DOHH2 (cell line): ENCODE results near the gene BAIAP2.

ENCODE experiments used
- H3F3A ChIP-seq: fragments of 200-600 bp; sonication (generic), shearing (Covaris generic); 2 replicates; pipeline ENCODE4 v1.6.0; 2016; ENCODE audit warnings: antibody characterized with exemption, mild to moderate bottlenecking; ENCODE audit not compliant: control insufficient read depth, insufficient read depth
- H3K27ac ChIP-seq: fragments of 200-600 bp; sonication (generic); 2 replicates; pipeline ENCODE4 v1.5.1; 2014; ENCODE audit warnings: low read depth, mild to moderate bottlenecking, low read length, moderate library complexity
- H3K27me3 ChIP-seq: fragments of 200-600 bp; sonication (generic); 2 replicates; pipeline ENCODE4 v1.6.1; 2014; ENCODE audit warnings: mild to moderate bottlenecking, low read length, mixed read lengths; ENCODE audit not compliant: control insufficient read depth
- H3K36me3 ChIP-seq: fragments of 200-600 bp; sonication (generic); 2 replicates; pipeline ENCODE4 v1.6.1; 2014; ENCODE audit warnings: mild to moderate bottlenecking, low read length, moderate library complexity, mixed read lengths; ENCODE audit not compliant: control insufficient read depth
- H3K4me1 ChIP-seq: fragments of 200-600 bp; sonication (generic); 2 replicates; pipeline ENCODE4 v1.6.1; 2014; ENCODE audit warnings: mild to moderate bottlenecking, low read length, mixed read lengths; ENCODE audit not compliant: control insufficient read depth
- H3K4me2 ChIP-seq: fragments of 200-600 bp; sonication (generic); 2 replicates; pipeline ENCODE4 v1.6.0; 2014; ENCODE audit warnings: mild to moderate bottlenecking, low read length, moderate library complexity
- H3K4me3 ChIP-seq: fragments of 200-600 bp; sonication (generic); 2 replicates; pipeline ENCODE4 v1.5.1; 2014; ENCODE audit warnings: mild to moderate bottlenecking, low read length, mixed read lengths
- H3K79me2 ChIP-seq: fragments of 200-600 bp; sonication (generic); 2 replicates; pipeline ENCODE4 v1.6.1; 2014; ENCODE audit warnings: mild to moderate bottlenecking, low read length, mixed read lengths; ENCODE audit not compliant: control insufficient read depth
- H3K9me2 ChIP-seq: fragments of 200-600 bp; sonication (generic); replicated peaks from 2 replicates; pipeline ENCODE4 v1.6.1; 2014; ENCODE audit warnings: mild to moderate bottlenecking, low read length, mixed read lengths; ENCODE audit not compliant: control insufficient read depth
- H3K9me3 ChIP-seq: fragments of 200-600 bp; sonication (generic); 2 replicates; pipeline ENCODE4 v1.6.1; 2014; ENCODE audit warnings: antibody characterized with exemption, low read length, mixed read lengths; ENCODE audit not compliant: control insufficient read depth, insufficient read depth
- H4K20me1 ChIP-seq: fragments of 200-600 bp; sonication (generic); 2 replicates; pipeline ENCODE4 v1.6.0; 2014; ENCODE audit warnings: low read depth, mild to moderate bottlenecking, antibody characterized with exemption, low read length, moderate library complexity; ENCODE audit not compliant: control insufficient read depth, insufficient read depth
- EZH2phosphoT487 ChIP-seq: fragments of 200-600 bp; sonication (generic); IDR thresholded peaks from 2 replicates; pipeline ENCODE4 v1.6.1; 2017; ENCODE audit warnings: borderline replicate concordance, mild to moderate bottlenecking, antibody characterized with exemption, low read length, moderate library complexity, mixed read lengths
- TF ChIP-seq, protein P1 (sequence below): fragments of 200-600 bp; sonication (generic); IDR thresholded peaks from one replicate; pipeline ENCODE4 v1.5.1; 2014; ENCODE audit warnings: antibody characterized with exemption, mild to moderate bottlenecking, low read depth, low read length; ENCODE audit not compliant: poor library complexity, severe bottlenecking

The BAIAP2 gene

DNA sequence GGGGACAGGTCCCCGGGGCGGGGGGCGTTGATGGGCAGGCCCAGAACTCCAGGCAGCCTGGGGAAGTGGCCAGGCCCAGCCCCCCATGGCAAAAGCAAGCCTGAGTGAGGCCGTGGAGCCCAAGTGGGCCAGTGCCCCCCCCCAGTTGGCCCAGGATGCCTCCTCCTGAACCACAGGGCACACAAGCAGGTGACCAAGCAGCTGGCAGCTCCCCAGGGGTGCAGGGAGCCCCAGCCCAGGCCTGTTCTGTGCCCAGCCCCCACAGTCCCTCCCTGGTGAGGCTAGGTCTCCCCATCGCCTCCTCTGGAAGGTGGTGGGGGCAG is 92.1 kb downstream of the BAIAP2 start:
- H3K27me3 ChIP-seq: no peaks in the 10 kb centered on the region
- H3K4me3 ChIP-seq: no peak overlapping the region
- H3K9me3 ChIP-seq: no peaks in the 10 kb centered on the region
- no peaks in the 10 kb centered on the region for H3K9me2 ChIP-seq
- H3F3A ChIP-seq: no peaks in the 10 kb centered on the region
- no peak overlapping the region for H3K27ac ChIP-seq
- H3K36me3 ChIP-seq: no peaks in the 10 kb centered on the region
- no peaks in the 10 kb centered on the region for H4K20me1 ChIP-seq
- no peak overlapping the region for H3K4me2 ChIP-seq
- no peaks in the 10 kb centered on the region for H3K4me1 ChIP-seq
- TF ChIP-seq EZH2phosphoT487: no peak
- TF ChIP-seq, protein P1, sequence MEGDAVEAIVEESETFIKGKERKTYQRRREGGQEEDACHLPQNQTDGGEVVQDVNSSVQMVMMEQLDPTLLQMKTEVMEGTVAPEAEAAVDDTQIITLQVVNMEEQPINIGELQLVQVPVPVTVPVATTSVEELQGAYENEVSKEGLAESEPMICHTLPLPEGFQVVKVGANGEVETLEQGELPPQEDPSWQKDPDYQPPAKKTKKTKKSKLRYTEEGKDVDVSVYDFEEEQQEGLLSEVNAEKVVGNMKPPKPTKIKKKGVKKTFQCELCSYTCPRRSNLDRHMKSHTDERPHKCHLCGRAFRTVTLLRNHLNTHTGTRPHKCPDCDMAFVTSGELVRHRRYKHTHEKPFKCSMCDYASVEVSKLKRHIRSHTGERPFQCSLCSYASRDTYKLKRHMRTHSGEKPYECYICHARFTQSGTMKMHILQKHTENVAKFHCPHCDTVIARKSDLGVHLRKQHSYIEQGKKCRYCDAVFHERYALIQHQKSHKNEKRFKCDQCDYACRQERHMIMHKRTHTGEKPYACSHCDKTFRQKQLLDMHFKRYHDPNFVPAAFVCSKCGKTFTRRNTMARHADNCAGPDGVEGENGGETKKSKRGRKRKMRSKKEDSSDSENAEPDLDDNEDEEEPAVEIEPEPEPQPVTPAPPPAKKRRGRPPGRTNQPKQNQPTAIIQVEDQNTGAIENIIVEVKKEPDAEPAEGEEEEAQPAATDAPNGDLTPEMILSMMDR: no peak
- no peaks in the 10 kb centered on the region for H3K79me2 ChIP-seq

GRCh38 chr17:81127526-81128177 is 92.7 kb downstream of the BAIAP2 start:
- Histone ChIP-seq H3K79me2 (no peaks in the 10 kb centered on the region), H4K20me1 (no peaks in the 10 kb centered on the region), H3K27ac (no peak overlapping the region), H3K27me3 (no peaks in the 10 kb centered on the region), H3K4me1 (no peaks in the 10 kb centered on the region), H3K4me2 (no peak overlapping the region), H3K36me3 (no peaks in the 10 kb centered on the region), H3K9me2 (no peaks in the 10 kb centered on the region), H3K4me3 (no peak overlapping the region), H3F3A (no peaks in the 10 kb centered on the region), H3K9me3 (no peaks in the 10 kb centered on the region)
- TF ChIP-seq EZH2phosphoT487: no peak
- TF ChIP-seq, protein P1: no peak

DNA sequence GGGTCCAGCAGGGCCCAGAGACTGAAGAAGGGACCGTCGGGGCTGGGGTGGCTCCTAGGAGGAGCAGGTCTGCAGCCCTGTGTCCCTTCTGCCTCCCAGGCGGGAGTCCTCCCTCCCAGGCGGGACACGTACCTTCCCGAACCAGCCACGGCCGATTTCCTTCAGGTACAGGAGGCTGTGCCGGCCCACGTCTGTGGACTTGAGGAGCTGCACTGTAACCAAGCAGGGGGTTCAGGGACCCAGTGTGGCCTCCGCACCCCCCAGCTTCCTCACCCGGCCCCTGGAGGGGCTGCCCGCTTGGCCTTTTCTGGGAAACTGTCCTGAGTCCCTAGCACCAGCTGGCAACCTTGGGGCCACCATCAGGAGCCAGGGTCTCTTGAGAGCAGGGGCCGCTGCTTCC is 93.4 kb downstream of the BAIAP2 start:
- no peaks in the 10 kb centered on the region for H3F3A ChIP-seq
- no peak overlapping the region for H3K4me2 ChIP-seq
- no peaks in the 10 kb centered on the region for H3K36me3 ChIP-seq
- H3K27me3 ChIP-seq: no peaks in the 10 kb centered on the region
- no peaks in the 10 kb centered on the region for H3K79me2 ChIP-seq
- no peaks in the 10 kb centered on the region for H3K4me1 ChIP-seq
- no peak overlapping the region for H3K27ac ChIP-seq
- no peaks in the 10 kb centered on the region for H4K20me1 ChIP-seq
- no peaks in the 10 kb centered on the region for H3K9me2 ChIP-seq
- H3K9me3 ChIP-seq: no peaks in the 10 kb centered on the region
- no peak overlapping the region for H3K4me3 ChIP-seq
- TF ChIP-seq, protein P1: no peak
- no peak for TF ChIP-seq EZH2phosphoT487

DNA sequence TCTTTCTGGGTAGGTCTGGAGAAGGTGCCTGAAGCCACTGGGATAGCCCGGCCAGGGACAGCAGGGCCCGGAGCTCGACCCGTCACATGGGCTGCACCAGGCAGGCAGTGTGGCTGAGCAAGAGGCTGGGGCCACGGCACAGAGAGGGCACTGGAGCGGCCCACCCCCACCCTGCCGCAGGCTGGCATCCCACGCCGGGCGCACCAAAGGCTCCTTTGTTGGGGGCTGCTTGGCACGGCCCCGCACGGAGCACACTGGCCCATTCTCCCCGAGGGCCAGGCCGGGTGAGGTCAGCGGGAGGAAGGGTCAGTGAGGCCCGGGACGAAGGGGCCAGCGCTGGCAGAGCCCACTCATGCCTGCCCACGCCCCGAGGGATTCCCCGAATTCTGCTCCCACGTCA is 93.8 kb downstream of the BAIAP2 start:
- H3K4me3 ChIP-seq: no peak overlapping the region
- H3K9me3 ChIP-seq: no peaks in the 10 kb centered on the region
- no peak overlapping the region for H3K4me2 ChIP-seq
- H3K27ac ChIP-seq: no peak overlapping the region
- no peaks in the 10 kb centered on the region for H3K36me3 ChIP-seq
- H3K9me2 ChIP-seq: no peaks in the 10 kb centered on the region
- no peaks in the 10 kb centered on the region for H4K20me1 ChIP-seq
- H3K27me3 ChIP-seq: no peaks in the 10 kb centered on the region
- H3F3A ChIP-seq: no peaks in the 10 kb centered on the region
- H3K4me1 ChIP-seq: no peaks in the 10 kb centered on the region
- TF ChIP-seq, protein P1: no peak
- no peak for TF ChIP-seq EZH2phosphoT487
- no peaks in the 10 kb centered on the region for H3K79me2 ChIP-seq
